GM06990 (cell line): ENCODE data around the gene YJEFN3.

Source experiments
- DNase-seq: peaks from one replicate; pipeline ENCODE4 v3.0.0-alpha.2; 2011; ENCODE audit not compliant: insufficient read length; ENCODE audit errors: extremely low read depth
- H3K27me3 ChIP-seq: replicated peaks from 2 replicates; pipeline ENCODE4 v1.6.0; 2011; ENCODE audit warnings: low read length; ENCODE audit not compliant: control insufficient read depth, insufficient read depth
- H3K36me3 ChIP-seq: 2 replicates; pipeline ENCODE4 v1.5.1; 2011; ENCODE audit warnings: low read length; ENCODE audit not compliant: control insufficient read depth, insufficient read depth
- H3K4me3 ChIP-seq: replicated peaks from 2 replicates; pipeline ENCODE4 v1.5.1; 2011; ENCODE audit warnings: low read depth, mild to moderate bottlenecking, control low read depth, low read length
- CTCF ChIP-seq: IDR thresholded peaks from 2 replicates; pipeline ENCODE4 v1.5.1; 2011; ENCODE audit warnings: low read length, control low read depth, mild to moderate bottlenecking, inconsistent platforms; ENCODE audit not compliant: insufficient read depth, poor library complexity, severe bottlenecking

The YJEFN3 gene

DNA sequence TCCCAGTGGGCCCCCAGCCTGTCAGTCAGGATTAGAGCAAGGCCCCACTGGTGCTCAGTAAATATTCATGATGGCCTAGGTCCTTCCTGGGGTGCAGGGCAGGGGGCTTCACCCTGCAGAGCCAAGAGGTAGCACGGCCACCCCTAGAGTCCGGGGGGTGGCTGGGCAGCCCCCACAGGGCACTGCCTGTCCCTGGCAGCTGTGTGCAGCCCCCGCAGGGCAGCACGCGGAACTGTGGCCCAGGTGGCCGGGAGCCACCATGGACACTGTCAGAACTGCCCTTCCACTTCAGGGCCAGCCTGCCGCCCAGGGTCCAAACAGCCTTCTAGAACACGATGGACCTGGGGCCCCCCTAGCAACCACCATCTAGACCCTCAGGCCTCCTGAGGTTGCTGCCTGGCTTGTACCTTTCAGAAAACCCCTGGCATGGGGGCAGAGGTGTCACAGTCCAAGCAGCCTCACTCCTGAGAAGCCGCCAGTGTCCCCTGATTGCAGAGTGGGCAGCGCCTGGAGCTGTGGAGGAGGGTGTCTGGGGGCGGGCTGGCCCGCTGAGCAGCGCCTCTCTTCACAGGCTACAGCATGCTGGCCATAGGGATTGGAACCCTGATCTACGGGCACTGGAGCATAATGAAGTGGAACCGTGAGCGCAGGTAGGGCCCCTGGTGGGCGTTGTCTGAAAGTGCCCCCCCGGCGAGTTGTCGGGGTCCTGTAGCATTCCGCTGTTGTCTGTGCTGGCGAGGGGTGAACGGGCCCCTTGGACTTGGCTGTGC, 2.9 kb upstream of the YJEFN3 start:
- H3K27me3 ChIP-seq: no peaks in the 10 kb centered on the region
- H3K4me3 ChIP-seq: no peak overlapping the region
- no peak for TF ChIP-seq CTCF
- peaks cover 12% of the 10 kb centered on the region for H3K36me3 ChIP-seq
- DNase-seq: no peak

DNA sequence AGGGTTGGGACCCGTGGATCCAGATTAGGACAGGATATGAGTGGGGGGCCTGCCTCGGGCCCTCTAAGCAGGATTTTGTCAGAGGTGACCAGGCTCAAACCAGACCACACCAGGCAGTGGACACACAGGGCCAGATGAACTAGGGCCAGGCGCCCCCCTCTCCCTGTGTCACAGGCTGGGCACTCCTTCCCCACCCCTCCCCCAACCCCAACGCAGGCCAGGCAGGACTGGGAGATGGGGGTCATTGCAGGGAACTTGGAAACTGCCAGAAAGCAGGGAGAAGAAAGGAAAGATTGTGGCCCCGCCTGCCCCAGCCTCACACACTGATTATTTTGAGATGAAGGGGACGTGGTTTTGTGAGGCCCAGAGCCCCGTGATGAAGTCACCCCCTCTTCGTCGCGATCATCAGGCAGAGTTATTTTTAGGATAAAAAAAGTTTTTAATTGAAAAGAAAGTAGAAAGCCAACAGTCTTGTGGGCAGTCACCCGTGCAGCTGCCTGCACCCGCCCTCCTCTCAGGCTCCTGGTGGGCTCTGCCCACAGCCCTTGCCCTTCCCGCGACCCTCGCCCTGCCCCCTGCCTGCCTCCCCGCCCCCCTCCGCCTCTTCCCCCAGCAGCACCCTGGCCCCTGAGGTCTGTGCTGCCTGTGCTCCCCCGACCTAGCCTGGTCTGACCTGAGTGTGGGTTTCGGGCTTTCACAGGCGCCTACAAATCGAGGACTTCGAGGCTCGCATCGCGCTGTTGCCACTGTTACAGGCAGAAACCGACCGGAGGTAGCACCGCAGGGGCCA, 1.9 kb upstream of the YJEFN3 start:
- TF ChIP-seq CTCF: no peak
- H3K27me3 ChIP-seq: no peaks in the 10 kb centered on the region
- no peak for DNase-seq
- H3K4me3 ChIP-seq: no peak overlapping the region
- H3K36me3 ChIP-seq: peaks cover 12% of the 10 kb centered on the region

DNA sequence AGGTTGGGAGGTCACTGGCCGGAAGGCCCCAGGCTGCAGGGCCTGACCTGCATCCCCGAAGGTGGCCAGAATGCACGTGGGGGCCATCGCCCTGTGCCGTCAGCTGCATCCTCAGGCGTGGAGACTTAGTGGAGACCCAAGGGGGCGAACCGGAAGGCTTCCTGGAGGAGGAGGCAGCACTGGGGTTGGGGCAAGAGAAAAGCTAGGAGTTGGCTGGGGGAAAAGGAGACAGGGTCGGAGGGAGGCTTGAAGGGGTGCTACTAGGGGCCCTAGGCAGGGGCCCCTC, 1.4 kb upstream of the YJEFN3 start:
- H3K27me3 ChIP-seq: no peaks in the 10 kb centered on the region
- H3K36me3 ChIP-seq: peaks cover 13% of the 10 kb centered on the region
- no peak for DNase-seq
- H3K4me3 ChIP-seq: no peak overlapping the region
- no peak for TF ChIP-seq CTCF

- Histone ChIP-seq H3K36me3 (peaks cover 13% of the 10 kb centered on the region), H3K4me3 (no peak overlapping the region), H3K27me3 (no peaks in the 10 kb centered on the region)
- no peak for DNase-seq
- TF ChIP-seq CTCF: no peak
Measured at GRCh38 chr19:19527674-19528625, 761 bp upstream of the YJEFN3 start.

- H3K4me3 ChIP-seq: no peak overlapping the region
- H3K27me3 ChIP-seq: no peaks in the 10 kb centered on the region
- peaks cover 13% of the 10 kb centered on the region for H3K36me3 ChIP-seq
- TF ChIP-seq CTCF: no peak
- DNase-seq: no peak
Measured at GRCh38 chr19:19529783-19530422, 1.2 kb downstream of the YJEFN3 start.
